ENCODE data around the gene DNAH12. TPM values are rescaled to one million over a fixed set of nuclear protein-coding genes. Genes with fewer than 3 reads are reported as not detected.
"Not testable (repeated sequence)": the region's sequence is repeated elsewhere in the genome, so short reads cannot be mapped to it uniquely, and the experiment has no call there.

The DNAH12 gene
- total and polyA plus RNA-seq, 8 donors: 0.23 to 8.2 (median 0.81) TPM; not detected in 4

DNA sequence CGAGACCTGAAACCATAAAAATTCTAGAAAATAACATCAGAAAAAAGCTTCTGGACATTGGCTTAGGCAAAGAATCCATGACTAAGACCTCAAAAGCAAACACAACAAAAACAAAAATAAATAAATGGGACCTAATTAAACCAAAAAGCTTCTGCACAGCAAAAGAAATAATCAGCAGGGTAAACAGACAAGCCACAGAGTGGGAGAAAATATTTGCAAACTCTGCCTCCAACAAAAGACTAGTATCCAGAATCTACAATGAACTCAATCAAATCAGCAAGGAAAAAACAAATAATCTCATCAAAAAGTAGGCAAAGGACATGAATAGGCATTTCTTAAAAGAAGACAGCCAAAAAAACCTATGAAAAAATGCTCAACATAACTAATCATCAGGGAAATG is 59.6 kb downstream of the DNAH12 start:
- no peak overlapping the region for H3K4me3 ChIP-seq
- no peak overlapping the region for H3K27ac ChIP-seq
- H3K4me1 ChIP-seq: no peaks in the 10 kb centered on the region
- H3K9me3 ChIP-seq: no peaks in the 10 kb centered on the region
- TF ChIP-seq POLR2A (IDR thresholded peaks at IDR 0.05): no peak
- TF ChIP-seq EP300 (IDR thresholded peaks at IDR 0.05): no peak
- no peak for TF ChIP-seq POLR2AphosphoS5 (IDR thresholded peaks at IDR 0.05)
- TF ChIP-seq, protein P1, sequence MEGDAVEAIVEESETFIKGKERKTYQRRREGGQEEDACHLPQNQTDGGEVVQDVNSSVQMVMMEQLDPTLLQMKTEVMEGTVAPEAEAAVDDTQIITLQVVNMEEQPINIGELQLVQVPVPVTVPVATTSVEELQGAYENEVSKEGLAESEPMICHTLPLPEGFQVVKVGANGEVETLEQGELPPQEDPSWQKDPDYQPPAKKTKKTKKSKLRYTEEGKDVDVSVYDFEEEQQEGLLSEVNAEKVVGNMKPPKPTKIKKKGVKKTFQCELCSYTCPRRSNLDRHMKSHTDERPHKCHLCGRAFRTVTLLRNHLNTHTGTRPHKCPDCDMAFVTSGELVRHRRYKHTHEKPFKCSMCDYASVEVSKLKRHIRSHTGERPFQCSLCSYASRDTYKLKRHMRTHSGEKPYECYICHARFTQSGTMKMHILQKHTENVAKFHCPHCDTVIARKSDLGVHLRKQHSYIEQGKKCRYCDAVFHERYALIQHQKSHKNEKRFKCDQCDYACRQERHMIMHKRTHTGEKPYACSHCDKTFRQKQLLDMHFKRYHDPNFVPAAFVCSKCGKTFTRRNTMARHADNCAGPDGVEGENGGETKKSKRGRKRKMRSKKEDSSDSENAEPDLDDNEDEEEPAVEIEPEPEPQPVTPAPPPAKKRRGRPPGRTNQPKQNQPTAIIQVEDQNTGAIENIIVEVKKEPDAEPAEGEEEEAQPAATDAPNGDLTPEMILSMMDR (IDR thresholded peaks at IDR 0.05): no peak
- no peak for DNase-seq
- no peaks in the 10 kb centered on the region for H3K27me3 ChIP-seq
- 46 to 69% (median 60%) methylated on average over 1 of the region's 1 CpG for WGBS, 5 donors
- H3K36me3 ChIP-seq: no peaks in the 10 kb centered on the region
- intact Hi-C loops (cut with DNase I; ENCODE audit: low total_unique reads): no loop called here

DNA sequence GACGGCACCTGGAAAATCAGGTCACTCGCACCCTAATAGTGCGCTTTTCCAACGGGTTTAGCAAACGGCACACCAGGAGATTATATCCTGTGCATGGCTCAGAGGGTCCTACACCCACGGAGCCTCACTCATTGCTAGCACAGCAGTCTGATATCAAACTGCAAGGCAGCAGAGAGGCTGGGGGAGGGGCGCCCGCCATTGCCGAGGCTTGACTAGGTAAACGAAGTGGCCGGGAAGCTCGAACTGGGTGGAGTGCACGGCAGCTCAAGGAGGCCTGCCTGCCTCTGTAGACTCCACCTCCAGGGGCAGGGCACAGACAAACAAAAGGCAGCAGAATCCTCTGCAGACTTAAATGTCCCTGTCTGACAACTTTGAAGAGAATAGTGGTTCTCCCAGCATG is 67.0 kb downstream of the DNAH12 start:
- intact Hi-C loops (cut with DNase I; ENCODE audit: low total_unique reads); H3K27ac ChIP-seq; H3K4me3 ChIP-seq; DNase-seq; H3K36me3 ChIP-seq; H3K27me3 ChIP-seq; H3K4me1 ChIP-seq: not testable (repeated sequence)
- WGBS, 5 donors: 93 to 99% (median 96%) methylated on average over 12 to 13 of the region's 13 CpGs
- H3K9me3 ChIP-seq: peaks cover 0 to 11% (median 5%) of the 10 kb centered on the region in 4 donors

DNA sequence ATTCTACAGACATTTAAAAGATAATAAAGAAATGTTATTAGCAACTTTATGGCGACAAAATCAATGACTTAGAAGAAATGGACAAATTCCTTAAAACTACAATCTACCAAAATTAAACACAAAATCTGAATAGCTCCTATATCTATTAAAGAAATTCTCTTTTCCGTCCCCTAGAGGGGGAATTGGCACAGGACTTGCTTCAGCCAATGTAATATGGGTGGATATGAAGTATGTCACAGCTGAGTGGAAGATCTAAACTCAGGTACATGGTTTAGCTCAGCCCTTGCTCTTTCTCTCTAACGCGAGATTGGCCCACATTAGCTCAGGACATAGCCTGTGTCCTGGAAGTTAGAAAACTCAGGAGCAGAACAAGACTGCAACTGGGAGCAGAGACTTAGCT is 79.3 kb downstream of the DNAH12 start:
- no peak for TF ChIP-seq POLR2A (IDR thresholded peaks at IDR 0.05)
- TF ChIP-seq, protein P1 (IDR thresholded peaks at IDR 0.05): no peak
- TF ChIP-seq EP300 (IDR thresholded peaks at IDR 0.05): no peak
- TF ChIP-seq POLR2AphosphoS5 (IDR thresholded peaks at IDR 0.05): no peak
- Histone ChIP-seq H3K36me3 (no peaks in the 10 kb centered on the region), H3K27ac (no peak overlapping the region), H3K4me3 (no peak overlapping the region), H3K27me3 (no peaks in the 10 kb centered on the region), H3K4me1 (no peaks in the 10 kb centered on the region), H3K9me3 (no peaks in the 10 kb centered on the region)
- DNase-seq: peak in 1 of 2 donors; percentile 39
- intact Hi-C loops (cut with DNase I; ENCODE audit: low total_unique reads): no loop called here
- WGBS, 5 donors: 50 to 74% (median 54%) methylated on average over 4 of the region's 4 CpGs

DNA sequence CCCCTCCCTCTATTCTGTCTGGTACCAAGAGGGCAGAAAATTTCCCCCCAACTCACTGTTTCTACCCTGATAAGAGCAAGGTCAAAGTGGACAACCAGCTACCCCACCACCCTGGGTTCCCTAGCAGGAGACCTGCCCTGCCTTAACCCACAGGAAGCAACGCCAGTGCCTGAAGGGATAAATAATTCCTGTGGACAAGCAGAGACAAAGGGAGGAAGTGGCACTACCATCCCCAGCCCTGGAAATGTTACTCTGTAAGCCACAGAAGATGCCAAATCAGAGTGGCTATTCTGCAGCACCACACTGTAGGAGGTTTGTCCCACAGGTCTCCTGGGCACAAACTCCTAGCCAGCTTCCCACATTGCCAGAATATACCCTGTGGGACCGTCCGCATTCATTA is 80.1 kb downstream of the DNAH12 start:
- 65 to 88% (median 85%) methylated on average over 3 of the region's 3 CpGs for WGBS, 5 donors
- TF ChIP-seq EP300 (IDR thresholded peaks at IDR 0.05) (no peak), POLR2AphosphoS5 (IDR thresholded peaks at IDR 0.05) (no peak)
- intact Hi-C loops (cut with DNase I; ENCODE audit: low total_unique reads): no loop called here

GRCh38 chr3:57451150-57451846 is 92.8 kb downstream of the DNAH12 start:
- Histone ChIP-seq H3K9me3 (no peaks in the 10 kb centered on the region), H3K4me1 (peaks cover 0 to 5% (median 0%) of the 10 kb centered on the region in 4 donors), H3K27me3 (no peaks in the 10 kb centered on the region), H3K4me3 (no peak overlapping the region), H3K36me3 (no peaks in the 10 kb centered on the region), H3K27ac (no peak overlapping the region)
- TF ChIP-seq EP300 (IDR thresholded peaks at IDR 0.05) (no peak), POLR2A (IDR thresholded peaks at IDR 0.05) (no peak), POLR2AphosphoS5 (IDR thresholded peaks at IDR 0.05) (no peak)
- TF ChIP-seq, protein P1 (IDR thresholded peaks at IDR 0.05): no peak
- 84 to 90% (median 87%) methylated on average over 14 of the region's 14 CpGs for WGBS, 5 donors
- intact Hi-C loops (cut with DNase I; ENCODE audit: low total_unique reads): no loop called here
- DNase-seq: no peak

More for the DNA sequence above, 80.1 kb downstream of the DNAH12 start:
- no peak for DNase-seq
- no peak overlapping the region for H3K4me3 ChIP-seq
- H3K27ac ChIP-seq: no peak overlapping the region
- no peaks in the 10 kb centered on the region for H3K4me1 ChIP-seq
- no peaks in the 10 kb centered on the region for H3K36me3 ChIP-seq
- no peaks in the 10 kb centered on the region for H3K27me3 ChIP-seq
- no peaks in the 10 kb centered on the region for H3K9me3 ChIP-seq

GRCh38 chr3:57449276-57449847 is 94.8 kb downstream of the DNAH12 start:
- H3K27me3 ChIP-seq; H3K4me1 ChIP-seq; H3K9me3 ChIP-seq; H3K36me3 ChIP-seq; DNase-seq; H3K27ac ChIP-seq; intact Hi-C loops (cut with DNase I; ENCODE audit: low total_unique reads); H3K4me3 ChIP-seq: not testable (repeated sequence)
- whole genome bisulfite sequencing, 5 donors: 84 to 100% (median 93%) methylated on average over 11 to 30 of the region's 33 CpGs

DNA sequence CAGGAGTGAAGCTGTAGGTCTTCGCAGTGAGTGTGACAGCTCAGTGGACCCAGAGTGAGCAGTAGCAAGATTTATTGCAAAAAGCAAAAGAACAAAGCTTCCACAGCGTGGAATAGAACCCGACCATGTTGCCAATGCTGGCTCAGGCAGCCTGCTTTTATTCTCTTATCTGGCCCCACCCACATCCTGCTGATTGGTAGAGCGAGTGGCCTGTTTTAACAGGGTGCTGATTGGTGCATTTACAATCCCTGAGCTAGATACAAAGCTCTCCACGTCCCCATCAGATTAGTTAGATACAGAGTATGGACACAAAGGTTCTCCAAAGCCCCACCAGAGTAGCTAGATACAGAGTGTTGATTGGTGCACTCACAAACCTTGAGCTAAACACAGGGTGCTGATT is 95.7 kb downstream of the DNAH12 start:
- H3K27me3 ChIP-seq; H3K36me3 ChIP-seq; H3K4me3 ChIP-seq; H3K9me3 ChIP-seq; DNase-seq; H3K27ac ChIP-seq; H3K4me1 ChIP-seq; intact Hi-C loops (cut with DNase I; ENCODE audit: low total_unique reads): not testable (repeated sequence)
- WGBS, 5 donors: 66 to 77% (median 69%) methylated on average over 5 of the region's 5 CpGs
